Measurements from ENCODE around the gene DNAJC16.

The DNAJC16 gene

DNA sequence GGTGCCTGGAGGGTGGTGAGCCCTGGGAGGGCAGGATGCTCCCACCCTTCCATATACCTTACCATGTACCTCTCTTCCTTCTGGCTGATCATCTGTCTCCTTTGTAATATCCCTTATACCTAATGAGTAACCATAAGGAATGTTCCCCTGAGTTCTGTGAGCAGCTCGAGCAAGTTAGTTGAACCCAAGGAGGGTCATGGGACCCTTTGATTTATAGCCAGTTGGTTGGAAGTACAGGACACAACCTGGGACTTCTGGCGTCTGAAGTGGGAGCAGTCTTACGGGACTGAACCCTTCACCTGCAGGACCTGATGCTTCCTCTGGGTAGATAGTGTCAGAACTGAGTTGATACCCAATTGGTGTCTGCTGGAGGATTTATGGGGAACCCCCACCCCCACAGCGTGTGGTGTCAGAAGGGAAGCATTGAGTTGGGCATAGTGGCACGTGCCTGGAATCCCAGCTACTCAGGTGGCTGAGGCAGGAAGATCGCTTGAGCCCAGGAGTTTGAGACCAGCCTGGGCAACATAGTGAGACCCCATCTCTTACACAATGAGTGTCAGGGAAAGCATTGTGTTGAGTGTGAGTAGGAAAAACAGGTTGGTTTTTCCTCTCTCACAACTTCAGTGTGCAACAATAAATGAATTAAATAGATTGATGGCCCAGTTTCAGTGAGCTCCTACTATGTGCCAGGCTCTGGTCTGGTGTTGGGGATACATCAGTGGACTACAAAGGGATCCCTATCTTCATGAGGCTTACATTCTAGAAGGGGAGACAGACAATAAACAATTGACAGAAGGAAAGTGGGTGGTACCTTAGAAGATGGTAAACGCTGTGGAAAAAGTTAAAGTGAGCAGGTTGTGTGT, 16.0 kb downstream of the DNAJC16 start:
- Histone ChIP-seq H3K27me3 (ENCODE audit: insufficient read depth, poor library complexity, severe bottlenecking) (no peaks in the 10 kb centered on the region), H3K27ac (replicated peaks) (no peak overlapping the region)
- TF ChIP-seq, protein P1, sequence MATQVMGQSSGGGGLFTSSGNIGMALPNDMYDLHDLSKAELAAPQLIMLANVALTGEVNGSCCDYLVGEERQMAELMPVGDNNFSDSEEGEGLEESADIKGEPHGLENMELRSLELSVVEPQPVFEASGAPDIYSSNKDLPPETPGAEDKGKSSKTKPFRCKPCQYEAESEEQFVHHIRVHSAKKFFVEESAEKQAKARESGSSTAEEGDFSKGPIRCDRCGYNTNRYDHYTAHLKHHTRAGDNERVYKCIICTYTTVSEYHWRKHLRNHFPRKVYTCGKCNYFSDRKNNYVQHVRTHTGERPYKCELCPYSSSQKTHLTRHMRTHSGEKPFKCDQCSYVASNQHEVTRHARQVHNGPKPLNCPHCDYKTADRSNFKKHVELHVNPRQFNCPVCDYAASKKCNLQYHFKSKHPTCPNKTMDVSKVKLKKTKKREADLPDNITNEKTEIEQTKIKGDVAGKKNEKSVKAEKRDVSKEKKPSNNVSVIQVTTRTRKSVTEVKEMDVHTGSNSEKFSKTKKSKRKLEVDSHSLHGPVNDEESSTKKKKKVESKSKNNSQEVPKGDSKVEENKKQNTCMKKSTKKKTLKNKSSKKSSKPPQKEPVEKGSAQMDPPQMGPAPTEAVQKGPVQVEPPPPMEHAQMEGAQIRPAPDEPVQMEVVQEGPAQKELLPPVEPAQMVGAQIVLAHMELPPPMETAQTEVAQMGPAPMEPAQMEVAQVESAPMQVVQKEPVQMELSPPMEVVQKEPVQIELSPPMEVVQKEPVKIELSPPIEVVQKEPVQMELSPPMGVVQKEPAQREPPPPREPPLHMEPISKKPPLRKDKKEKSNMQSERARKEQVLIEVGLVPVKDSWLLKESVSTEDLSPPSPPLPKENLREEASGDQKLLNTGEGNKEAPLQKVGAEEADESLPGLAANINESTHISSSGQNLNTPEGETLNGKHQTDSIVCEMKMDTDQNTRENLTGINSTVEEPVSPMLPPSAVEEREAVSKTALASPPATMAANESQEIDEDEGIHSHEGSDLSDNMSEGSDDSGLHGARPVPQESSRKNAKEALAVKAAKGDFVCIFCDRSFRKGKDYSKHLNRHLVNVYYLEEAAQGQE (IDR thresholded peaks at IDR 0.05; ENCODE audit: insufficient replicate concordance, low read depth), result no peak
- TF ChIP-seq, protein P2, sequence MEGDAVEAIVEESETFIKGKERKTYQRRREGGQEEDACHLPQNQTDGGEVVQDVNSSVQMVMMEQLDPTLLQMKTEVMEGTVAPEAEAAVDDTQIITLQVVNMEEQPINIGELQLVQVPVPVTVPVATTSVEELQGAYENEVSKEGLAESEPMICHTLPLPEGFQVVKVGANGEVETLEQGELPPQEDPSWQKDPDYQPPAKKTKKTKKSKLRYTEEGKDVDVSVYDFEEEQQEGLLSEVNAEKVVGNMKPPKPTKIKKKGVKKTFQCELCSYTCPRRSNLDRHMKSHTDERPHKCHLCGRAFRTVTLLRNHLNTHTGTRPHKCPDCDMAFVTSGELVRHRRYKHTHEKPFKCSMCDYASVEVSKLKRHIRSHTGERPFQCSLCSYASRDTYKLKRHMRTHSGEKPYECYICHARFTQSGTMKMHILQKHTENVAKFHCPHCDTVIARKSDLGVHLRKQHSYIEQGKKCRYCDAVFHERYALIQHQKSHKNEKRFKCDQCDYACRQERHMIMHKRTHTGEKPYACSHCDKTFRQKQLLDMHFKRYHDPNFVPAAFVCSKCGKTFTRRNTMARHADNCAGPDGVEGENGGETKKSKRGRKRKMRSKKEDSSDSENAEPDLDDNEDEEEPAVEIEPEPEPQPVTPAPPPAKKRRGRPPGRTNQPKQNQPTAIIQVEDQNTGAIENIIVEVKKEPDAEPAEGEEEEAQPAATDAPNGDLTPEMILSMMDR (IDR thresholded peaks at IDR 0.05; ENCODE audit: insufficient read depth, low read length), result no peak
- TF ChIP-seq SPI1 (IDR thresholded peaks at IDR 0.05; ENCODE audit: borderline replicate concordance, low read depth) (no peak), GABPA (IDR thresholded peaks at IDR 0.05; ENCODE audit: low read depth) (no peak), POLR2AphosphoS5 (IDR thresholded peaks at IDR 0.05; ENCODE audit: low read depth) (no peak)

DNA sequence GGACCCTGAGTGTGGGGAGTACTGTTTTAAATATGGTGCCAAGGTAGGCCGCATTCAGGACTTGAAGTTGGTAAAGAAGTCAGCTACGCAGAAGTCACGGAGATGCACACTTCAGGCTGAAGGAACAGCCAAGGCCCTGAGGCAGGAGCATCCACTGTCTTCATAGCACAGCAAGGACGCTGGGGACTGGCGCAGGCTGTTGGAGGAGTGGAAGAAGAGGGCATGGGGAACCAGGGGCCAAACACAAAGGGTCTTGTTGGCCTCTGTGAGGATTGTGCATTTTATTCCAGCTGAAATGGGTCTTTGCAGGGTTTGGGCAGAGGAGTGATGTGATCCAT, 16.6 kb downstream of the DNAJC16 start:
- H3K4me3 ChIP-seq (replicated peaks; ENCODE audit: insufficient read depth, low read length), result no peak overlapping the region
- no peak for DNase-seq (ENCODE audit: low read depth in 1 of 2, low spot score in 1 of 2)
- H3K27ac ChIP-seq (replicated peaks), result no peak overlapping the region
- TF ChIP-seq, protein P2 (IDR thresholded peaks at IDR 0.05; ENCODE audit: insufficient read depth, low read length), result no peak
- no peak for TF ChIP-seq SPI1 (IDR thresholded peaks at IDR 0.05; ENCODE audit: borderline replicate concordance, low read depth)
- TF ChIP-seq POLR2AphosphoS5 (IDR thresholded peaks at IDR 0.05; ENCODE audit: low read depth), result no peak
- TF ChIP-seq GABPA (IDR thresholded peaks at IDR 0.05; ENCODE audit: low read depth), result no peak
- TF ChIP-seq, protein P1 (IDR thresholded peaks at IDR 0.05; ENCODE audit: insufficient replicate concordance, low read depth), result no peak
- H3K27me3 ChIP-seq (ENCODE audit: insufficient read depth, poor library complexity, severe bottlenecking), result no peaks in the 10 kb centered on the region

More for the DNA sequence above, 16.0 kb downstream of the DNAJC16 start:
- DNase-seq (ENCODE audit: low read depth in 1 of 2, low spot score in 1 of 2), result no peak
- H3K4me3 ChIP-seq (replicated peaks; ENCODE audit: insufficient read depth, low read length), result no peak overlapping the region

- no peak overlapping the region for H3K4me3 ChIP-seq (replicated peaks; ENCODE audit: insufficient read depth, low read length)
- TF ChIP-seq, protein P2 (IDR thresholded peaks at IDR 0.05; ENCODE audit: insufficient read depth, low read length), result no peak
- TF ChIP-seq SPI1 (IDR thresholded peaks at IDR 0.05; ENCODE audit: borderline replicate concordance, low read depth) (no peak), POLR2AphosphoS5 (IDR thresholded peaks at IDR 0.05; ENCODE audit: low read depth) (no peak), GABPA (IDR thresholded peaks at IDR 0.05; ENCODE audit: low read depth) (no peak)
- TF ChIP-seq, protein P1 (IDR thresholded peaks at IDR 0.05; ENCODE audit: insufficient replicate concordance, low read depth), result no peak
- no peak overlapping the region for H3K27ac ChIP-seq (replicated peaks)
- no peaks in the 10 kb centered on the region for H3K27me3 ChIP-seq (ENCODE audit: insufficient read depth, poor library complexity, severe bottlenecking)
- DNase-seq (ENCODE audit: low read depth in 1 of 2, low spot score in 1 of 2), result no peak
Measured at GRCh38 chr1:15543589-15544568, 17.2 kb downstream of the DNAJC16 start.

Data from HL-60 (cell line).